Renal cortex interstitium (tissue), 11 donors: ENCODE results near the gene N4BP3. TPM values are rescaled to one million over a fixed set of nuclear protein-coding genes. Genes with fewer than 3 reads are reported as not detected.
"Not testable (repeated sequence)": the region's sequence is repeated elsewhere in the genome, so short reads cannot be mapped to it uniquely, and the experiment has no call there.

Experiments used
- DNase-seq, 11 donors: peaks; one replicate each; pipeline ENCODE4 v3.0.0-alpha.2; 2013; ENCODE audit warnings: low read depth in 9 of 11, low spot score in 4 of 11; ENCODE audit errors: extremely low read depth in 1 of 11
- polyA plus RNA-seq, 3 donors: library from polyadenylated mRNA; unstranded; fragments of 120-200 nt; gene quantifications; one replicate each; pipeline ENCODE4 v1.2.1, GENCODE V29; 2013; ENCODE audit not compliant: insufficient read length in 3 of 3

The N4BP3 gene
- polyA plus RNA-seq, 3 donors = 3.7 to 5.7 (median 4.8) TPM

DNA sequence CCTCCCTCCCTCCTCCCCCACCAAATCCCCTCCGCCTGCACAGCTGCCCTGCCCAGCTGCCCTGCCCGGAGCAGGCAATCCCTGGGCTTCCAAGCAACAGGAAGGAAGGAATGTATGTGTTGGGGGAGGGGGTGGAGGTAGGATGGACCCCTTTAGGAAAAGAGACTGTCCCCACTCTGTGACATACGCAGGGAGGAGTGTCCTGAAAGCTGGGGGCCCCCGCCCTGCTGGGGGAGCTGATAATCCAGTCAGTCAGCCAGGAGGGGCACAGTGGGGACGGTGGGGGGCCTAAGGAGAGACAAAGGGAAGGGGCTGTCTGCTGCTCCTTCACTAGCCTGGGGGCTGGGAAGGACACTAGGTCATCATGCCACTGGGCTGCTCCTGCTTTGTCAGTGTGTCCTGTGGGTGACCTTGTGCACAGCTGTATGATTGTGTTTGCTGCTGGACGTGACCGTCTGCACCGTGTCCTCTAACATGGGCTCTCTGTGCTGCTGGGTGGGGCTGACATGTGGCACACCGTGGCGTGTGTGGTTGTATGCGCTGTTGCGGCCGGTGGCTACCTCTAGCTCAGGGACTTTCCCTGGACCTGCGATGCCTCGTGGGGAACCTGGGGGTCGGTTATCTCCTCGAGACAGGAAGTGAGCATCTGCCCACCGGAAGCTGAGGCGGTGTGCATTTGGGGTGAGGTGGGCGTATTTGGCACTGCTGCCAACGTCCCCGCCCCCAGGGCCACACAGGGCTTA, 3.0 kb downstream of the N4BP3 start:
- no peak for DNase-seq

DNA sequence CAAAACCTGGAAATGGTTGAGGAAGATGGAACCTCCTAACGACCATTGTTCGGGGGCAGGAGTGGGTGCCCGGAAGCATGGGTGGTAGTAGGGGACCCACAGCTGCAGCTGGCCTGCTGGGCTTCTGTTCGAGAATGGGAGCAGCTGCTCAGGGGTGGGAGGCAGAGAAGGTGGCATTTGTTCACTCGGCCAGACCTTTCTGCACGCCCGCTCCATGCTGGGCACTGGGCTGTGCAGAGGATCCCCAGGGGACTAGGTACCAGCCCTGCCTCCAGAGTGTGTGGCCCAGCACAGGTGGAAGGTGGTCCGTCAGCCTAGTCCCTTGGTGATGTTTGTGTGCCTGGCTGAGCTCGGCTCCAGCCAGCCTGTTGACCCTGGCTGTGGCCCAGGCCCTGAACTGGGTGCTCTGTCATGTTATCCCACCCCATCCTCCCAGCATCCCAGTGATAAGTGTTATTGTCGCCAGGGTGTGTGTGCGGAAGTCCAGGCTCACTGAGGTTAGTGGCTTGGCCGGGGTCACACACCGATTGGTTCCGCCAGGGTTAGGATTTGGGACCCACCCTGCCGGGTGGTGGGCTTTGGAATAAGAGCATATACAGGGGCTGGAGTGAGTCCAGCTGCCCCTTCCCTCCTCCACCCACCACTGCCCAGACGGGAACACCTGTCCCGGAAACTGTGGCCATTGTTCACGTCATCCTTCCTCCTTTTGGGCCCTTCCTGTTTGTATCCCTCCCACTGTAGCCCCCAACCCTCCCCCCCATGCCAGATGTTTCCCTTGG, 4.8 kb downstream of the N4BP3 start:
- no peak for DNase-seq

DNA sequence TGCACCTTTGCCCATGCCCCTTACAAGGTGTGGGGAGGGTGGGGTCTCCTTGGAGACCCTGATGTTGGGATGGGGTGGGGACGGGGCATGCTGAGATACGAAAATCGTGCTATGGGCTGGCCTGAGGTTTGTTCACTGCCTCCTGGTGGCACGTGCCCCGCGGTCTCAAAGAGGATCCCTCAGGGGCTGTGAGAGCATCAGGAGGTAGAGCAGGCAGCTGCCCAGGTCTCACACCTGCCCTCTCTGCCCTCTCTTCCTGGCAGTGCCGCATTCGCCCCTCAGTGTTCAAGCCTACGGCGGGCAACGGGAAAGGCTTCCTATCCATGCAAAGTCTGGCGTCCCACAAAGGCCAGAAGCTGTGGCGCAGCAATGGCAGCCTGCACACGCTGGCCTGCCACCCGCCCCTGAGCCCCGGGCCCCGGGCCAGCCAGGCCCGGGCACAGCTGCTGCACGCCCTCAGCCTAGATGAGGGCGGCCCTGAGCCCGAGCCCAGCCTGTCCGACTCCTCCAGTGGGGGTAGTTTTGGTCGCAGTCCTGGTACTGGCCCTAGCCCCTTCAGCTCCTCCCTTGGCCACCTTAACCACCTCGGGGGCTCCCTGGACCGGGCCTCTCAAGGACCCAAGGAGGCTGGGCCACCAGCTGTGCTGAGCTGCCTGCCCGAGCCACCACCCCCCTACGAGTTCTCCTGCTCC, 6.7 kb downstream of the N4BP3 start:
- DNase-seq = no peak

DNA sequence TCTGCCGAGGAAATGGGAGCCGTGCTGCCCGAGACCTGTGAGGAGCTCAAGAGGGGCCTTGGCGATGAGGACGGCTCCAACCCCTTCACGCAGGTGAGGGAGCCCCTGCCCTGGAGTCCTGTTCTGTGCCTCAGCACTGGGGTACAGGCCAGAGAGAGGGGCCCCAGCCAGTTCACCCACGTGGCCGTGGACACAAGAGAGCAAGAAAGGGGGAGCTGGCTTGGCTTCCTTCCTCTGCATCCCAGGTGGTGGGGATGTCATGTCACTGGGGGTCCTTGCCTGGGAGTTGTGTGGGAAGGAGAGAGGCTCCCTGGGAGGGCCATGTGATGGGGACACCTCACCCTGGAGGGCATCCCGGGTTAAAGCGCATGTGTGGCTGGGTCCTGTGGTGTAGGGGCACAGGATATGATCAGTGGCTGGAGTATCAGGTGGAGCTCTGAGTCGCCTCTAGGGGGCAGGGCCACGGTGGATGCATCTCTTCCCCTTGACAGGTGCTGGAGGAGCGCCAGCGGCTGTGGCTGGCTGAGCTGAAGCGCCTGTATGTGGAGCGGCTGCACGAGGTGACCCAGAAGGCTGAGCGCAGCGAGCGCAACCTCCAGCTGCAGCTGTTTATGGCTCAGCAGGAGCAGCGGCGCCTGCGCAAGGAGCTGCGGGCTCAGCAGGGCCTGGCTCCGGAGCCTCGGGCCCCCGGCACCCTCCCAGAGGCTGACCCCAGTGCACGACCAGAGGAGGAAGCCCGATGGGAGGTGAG, 7.5 kb downstream of the N4BP3 start:
- peak; percentile 64 to 89 (median 82) for DNase-seq

DNA sequence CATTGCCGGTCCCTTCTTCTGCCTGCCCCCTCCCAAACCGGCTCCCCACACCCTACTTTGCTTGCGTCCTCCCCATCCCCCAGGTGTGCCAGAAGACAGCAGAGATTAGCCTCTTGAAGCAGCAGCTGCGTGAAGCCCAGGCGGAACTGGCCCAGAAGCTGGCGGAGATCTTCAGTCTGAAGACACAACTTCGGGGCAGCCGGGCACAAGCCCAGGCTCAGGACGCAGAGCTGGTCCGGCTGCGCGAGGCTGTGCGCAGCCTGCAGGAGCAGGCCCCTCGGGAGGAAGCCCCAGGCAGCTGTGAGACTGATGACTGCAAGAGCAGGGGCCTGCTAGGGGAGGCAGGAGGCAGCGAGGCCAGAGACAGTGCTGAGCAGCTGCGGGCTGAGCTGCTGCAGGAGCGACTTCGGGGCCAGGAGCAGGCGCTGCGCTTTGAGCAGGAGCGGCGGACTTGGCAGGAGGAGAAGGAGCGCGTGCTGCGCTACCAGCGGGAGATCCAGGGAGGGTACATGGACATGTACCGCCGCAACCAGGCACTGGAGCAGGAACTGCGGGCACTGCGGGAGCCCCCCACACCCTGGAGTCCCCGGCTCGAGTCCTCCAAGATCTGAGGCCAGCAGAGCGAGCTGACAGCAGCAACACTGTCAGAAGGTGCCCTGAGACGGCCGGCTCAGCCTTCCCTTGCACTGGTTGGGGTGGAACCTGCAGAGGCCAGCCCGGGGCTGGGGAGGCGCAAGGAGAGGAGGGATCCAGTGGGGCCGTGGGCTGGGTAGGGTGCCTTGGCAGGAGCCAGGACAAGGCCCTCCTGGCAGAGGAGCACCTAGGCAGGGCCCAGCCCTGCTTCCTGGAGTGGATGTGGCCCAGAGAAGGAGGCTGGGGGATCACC, 8.3 kb downstream of the N4BP3 start:
- DNase-seq = no peak

DNA sequence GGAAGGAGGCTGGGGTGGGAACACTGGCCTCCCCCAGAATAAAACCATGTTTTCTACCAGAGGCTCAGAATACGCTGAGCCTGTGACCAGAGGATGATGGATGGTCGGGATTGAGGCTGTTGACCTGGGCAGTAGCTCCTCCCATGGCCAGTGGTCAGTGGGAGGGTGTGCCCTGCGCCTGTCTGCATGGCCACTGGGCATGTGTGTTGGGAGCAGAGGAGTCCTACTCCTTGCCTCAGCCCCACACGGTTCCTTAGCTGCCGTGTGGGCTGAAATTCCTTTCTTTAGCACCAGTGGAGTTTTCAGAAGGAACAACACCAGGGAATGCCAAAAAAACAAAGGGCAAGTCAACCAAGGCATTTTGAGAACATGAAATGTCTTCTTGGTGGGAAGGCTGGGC, 9.0 kb downstream of the N4BP3 start:
- no peak for DNase-seq

DNA sequence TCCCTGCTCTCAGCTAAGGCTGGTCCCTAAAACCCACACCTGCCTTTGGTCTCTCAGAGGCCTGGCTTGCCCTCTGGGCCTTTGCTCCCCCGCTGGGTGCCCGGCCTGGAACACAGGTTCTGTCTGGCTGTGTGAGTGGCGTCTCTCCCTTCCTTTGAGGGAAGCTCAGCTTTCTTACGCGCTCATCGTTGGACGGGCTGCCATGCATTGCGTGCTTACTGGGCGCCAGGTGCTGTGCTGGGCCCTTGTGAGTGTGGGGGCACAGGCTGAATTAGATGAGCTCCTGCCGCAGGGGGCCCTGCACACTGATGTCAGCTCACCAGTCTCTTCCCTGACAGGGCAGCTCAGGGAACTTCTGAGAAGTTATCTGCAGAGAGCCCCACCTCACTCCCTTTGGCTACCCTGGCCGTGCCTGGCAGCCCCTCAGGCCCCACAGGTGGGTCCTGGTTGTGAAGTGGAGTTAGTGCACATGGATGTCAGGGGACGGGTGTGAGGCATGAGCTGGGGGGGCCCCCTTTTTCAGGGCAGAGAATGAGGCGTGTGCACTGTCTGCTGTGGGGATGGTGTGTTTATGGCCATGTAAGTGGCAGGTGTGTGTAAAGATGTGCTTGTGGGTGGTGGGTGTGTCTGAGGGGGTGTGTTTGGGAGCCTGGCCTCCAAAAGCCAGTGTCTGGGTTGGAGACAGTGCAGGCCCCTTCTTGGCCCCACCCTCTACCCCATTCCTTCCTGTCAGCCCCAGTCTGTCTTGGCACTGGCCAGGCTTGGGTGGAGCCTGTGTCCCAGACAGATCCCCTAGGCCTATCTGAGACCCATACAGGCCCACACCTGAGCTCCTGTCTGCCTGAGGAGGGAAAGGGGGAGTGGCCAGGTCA, 10.0 kb downstream of the N4BP3 start:
- DNase-seq = no peak

DNA sequence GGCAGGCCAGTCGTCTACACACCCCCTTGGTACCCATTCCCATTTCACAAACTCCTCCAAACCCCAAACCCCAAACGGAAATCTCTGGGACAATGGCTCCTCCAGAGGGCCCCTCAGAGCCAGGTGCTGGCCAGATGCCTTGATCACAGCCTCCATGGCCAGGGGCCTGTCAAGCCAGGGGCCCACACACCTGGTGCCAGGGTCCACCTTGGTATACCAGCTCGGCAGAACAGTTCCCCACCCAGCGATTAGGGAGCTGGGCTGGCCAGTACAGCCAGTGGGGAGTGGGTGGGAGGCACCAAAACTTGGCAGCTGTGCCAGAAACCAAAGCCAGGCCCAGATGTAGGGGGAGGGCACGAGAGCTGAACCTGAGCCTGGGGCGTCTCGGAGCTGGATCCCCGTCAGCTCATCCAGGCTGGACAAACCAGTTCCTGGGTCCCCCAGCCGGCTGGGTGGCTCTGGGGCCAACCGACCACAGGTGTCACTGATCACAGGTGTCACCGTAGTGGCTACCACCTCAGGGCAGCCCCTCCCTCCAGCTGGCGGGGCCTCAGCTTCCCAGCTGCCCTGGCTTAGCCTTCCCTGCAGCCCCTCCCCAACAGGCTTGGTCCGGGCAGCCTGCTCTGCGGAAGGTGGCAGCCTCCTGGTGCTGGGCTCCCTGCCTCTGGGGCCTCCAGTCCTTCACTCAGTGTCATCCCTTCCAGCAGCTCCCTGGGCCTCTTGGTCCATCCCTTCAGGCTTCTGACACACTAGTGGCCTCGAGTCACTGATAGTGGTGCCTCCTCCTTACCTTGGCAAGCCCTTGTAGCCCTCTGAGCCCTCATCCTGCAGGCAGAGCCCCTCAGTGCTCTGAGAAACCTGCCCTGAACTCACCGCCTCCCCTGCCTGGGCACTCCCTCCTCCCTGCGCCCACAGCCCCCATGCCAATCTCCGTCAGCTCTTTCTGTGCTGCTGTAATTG, 10.9 kb downstream of the N4BP3 start:
- DNase-seq = no peak

DNA sequence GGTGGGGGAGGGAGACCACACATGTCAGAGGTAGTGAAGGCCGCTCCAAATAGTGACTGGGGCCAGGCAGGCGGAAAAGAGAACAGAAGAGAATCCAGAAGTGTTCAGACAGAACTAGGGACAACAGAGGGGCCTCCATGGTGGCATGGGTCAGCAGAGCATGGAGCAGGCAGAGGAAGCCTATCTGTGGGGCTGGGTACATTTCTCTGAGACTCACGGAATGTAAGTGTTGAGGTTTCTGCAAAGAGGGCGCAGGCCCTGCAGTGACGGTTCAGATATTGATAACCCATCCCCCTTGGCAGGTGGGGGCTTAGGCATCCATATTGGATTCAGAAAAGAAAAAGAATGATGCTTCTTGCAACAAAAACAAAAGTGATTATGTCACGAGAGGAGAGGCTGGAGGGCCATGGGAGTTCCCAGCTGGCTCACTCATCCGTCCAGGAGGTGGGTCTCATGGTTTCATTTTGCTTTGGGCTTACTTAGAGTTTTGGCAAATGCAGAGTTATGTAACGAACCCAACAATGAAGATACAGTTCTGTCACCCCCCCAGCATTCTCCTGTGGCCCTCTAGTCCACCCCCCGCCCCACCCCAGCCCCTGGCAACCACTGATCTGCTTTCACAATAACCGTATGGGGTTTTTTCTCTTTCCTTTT, 12.0 kb downstream of the N4BP3 start:
- no peak for DNase-seq

DNA sequence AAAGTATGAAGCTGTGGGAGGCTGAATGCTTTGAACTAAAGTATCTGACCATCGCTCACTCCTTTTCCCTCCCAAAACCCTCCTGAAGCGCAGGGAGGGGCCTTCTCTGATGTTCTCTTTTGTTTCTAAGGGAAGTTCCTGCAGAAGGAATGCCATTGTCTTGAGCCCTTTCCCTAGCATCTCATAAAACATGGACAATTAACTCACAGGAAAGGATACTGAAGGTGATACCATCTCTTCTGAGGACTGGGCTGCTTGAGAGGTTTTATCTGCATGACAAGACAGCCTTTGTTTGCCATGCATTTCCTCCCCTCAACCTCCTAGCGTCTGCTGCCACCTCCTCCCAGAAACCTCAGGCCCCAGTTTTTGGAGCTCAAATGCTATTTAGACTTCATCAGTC, 13.2 kb downstream of the N4BP3 start:
- DNase-seq = no peak

DNA sequence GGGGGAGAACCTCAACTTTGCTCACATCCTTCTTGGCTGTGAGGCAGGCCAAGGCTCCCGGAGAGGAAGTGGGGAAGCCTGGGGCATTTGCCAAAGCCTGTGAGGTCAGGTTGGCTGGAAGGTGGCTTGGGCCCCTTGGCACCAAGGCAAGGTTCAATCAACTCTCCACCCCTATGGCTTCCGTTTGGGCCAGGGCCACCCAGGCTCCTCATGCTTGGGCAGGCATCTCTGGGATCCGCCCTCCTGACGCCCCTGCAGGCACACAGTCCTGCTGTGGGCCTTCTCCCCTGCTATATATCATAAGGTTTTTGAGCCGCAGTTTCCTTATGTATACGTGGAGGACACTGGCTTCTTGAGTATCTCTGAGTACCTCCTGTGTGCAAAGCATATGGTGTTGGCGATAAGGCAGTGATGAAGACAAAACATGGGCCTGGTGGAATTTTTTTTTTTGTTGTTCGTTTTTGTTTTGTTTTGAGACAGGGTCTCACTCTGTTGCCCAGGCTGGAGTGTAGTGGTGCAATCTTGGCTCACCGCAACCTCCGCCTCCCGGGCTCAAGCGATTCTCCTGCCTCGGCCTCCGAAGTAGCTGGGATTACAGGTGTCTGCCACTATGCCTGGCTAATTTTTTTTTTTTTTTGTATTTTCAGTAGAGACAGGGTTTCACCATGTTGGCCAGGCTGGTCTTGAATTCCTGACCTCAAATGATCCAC, 14.1 kb downstream of the N4BP3 start:
- not testable (repeated sequence) for DNase-seq

DNA sequence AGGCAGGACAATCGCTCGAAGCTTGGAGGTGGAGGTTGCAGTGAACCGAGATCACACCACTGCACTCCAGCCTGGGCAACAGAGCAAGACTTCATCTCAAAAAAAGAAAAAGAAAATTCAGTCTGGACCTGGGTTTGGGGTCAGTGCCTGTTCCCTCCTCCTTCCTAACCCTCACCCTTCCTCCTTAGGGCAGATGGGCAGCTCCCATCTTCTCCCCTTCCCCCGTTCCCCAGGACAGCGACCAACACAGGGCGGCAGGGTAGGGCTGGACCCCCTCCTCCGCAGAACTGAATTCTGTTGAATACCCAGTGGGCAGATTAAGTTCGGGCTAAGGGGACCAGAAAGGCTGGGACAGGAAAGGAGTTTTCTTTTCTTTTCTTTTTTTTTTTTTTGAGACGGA, 16.0 kb downstream of the N4BP3 start:
- DNase-seq = no peak

DNA sequence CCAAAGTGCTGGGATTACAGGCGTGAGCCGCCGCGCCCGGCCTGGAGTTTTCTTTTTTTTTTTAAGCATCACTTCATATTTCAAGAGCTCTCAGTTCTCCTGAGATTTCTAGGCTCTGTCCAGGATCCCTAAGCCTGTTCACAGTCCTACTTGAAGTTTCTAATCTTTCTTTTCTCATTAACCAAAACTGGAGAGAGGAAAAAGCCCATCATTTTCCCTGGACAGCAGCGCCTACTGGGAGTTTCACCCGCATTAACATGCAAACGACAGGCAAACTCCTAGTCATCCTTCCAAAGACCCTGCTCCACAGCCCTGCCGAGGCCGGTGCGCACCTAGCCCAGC, 16.9 kb downstream of the N4BP3 start:
- not testable (repeated sequence) for DNase-seq

DNA sequence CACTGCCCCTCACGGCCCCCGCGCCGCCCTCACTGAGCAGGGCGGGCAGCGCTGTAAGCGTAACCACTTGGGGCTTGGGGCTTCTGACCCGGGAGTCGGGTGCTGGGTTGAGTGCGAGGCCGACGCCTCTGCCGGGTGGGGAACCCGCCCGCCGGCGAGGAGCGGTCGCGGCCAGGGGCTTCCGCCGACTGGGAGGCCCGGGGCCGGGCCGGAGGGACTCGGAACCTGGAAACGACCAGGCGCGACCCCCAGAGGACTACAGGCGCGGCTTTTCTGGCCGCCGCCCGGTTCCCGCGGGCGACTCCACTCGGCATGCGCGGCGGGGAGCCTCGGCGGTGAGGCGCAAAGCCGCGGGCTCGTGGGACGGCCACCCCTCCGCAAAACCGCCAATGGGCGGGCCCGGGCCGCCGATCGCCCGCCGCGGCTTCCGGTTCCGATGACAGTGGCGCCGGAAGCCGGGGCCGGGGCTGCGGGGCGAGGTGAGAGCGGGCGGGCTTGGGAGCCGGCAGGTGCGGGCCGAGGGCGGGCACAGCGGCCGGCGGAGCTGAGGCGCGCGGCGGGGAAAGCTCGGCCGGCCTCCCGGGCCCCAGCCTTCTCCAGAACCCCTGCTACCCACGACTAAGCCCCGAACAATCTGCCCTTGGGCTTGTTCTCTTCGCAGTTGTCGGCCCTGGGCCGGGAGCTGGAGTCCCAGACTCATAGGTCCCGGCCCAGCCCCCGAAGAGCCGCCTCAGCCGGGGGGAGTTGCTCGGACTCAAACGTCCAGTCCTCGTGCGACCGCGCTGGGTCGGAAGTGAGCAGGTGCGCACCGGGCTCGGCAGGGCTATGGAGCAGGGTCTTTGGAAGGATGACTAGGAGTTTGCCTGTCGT, 17.5 kb downstream of the N4BP3 start, which contains the start of gene RMND5B:
RMND5B (plus strand) TSS at position 439 of the 870 bp plus-strand sequence. CDS start 7,106 bp downstream, outside the sequence.
- peak in 8 of 11 donors; percentile 56 to 81 (median 76) for DNase-seq
